Prostate gland (tissue), 2 donors: ENCODE measurements around the gene HOXA4.

Experiments
- POLR2A ChIP-seq: fragments of 450-650 bp; IDR thresholded peaks from one replicate; pipeline ENCODE4 v1.6.1; 2016; ENCODE audit warnings: antibody characterized with exemption, mild to moderate bottlenecking
- TF ChIP-seq, protein P1 (sequence below), 4 experiments: fragments of 200-600 bp in 2 of 4; fragments of 450-650 bp in 2 of 4; sonication (generic) in 2 of 4; IDR thresholded peaks; 1 replicate in 3 of 4; 2 replicates in 1 of 4; pipeline ENCODE4 v1.5.1; 2016 to 2019; ENCODE audit warnings: antibody characterized with exemption in 4 of 4, mild to moderate bottlenecking in 2 of 4, moderate library complexity in 2 of 4

DNA sequence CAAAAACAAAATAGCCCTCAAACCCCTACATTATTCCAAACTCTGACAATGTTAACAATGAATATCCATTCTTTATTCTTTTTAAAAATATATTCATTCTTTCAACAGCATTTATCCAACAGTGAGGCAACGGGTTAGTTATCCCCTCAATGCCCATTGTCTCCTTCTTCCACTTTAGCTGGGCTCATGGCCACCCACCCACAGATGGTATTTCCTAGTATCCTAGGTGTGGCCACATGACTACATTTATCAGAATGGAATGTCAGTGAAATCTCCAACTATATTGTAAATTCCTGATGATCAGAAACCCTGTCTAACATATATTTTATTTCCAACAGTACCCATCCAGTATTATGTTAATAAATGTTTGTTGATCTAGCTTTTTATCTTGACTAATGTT, 48.4 kb downstream of the HOXA4 start:
- TF ChIP-seq, protein P1, sequence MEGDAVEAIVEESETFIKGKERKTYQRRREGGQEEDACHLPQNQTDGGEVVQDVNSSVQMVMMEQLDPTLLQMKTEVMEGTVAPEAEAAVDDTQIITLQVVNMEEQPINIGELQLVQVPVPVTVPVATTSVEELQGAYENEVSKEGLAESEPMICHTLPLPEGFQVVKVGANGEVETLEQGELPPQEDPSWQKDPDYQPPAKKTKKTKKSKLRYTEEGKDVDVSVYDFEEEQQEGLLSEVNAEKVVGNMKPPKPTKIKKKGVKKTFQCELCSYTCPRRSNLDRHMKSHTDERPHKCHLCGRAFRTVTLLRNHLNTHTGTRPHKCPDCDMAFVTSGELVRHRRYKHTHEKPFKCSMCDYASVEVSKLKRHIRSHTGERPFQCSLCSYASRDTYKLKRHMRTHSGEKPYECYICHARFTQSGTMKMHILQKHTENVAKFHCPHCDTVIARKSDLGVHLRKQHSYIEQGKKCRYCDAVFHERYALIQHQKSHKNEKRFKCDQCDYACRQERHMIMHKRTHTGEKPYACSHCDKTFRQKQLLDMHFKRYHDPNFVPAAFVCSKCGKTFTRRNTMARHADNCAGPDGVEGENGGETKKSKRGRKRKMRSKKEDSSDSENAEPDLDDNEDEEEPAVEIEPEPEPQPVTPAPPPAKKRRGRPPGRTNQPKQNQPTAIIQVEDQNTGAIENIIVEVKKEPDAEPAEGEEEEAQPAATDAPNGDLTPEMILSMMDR (IDR thresholded peaks at IDR 0.05) = no peak
- TF ChIP-seq POLR2A = no peak
